GM15510 (cell line): ENCODE data around the gene KRTAP21-1.

Experiments
- POLR2A ChIP-seq: IDR thresholded peaks from 3 replicates; pipeline ENCODE4 v1.6.1; 2011; ENCODE audit warnings: borderline replicate concordance; ENCODE audit not compliant: insufficient read length; ENCODE audit errors: extremely low read depth

Gene KRTAP21-1

GRCh38 chr21:30714456-30714855 is 40.8 kb downstream of the KRTAP21-1 start:
- no peak for TF ChIP-seq POLR2A

- TF ChIP-seq POLR2A, result no peak
These were observed 41.5 kb downstream of the KRTAP21-1 start for GRCh38 chr21:30713766-30714165.

GRCh38 chr21:30710499-30710898 is 44.7 kb downstream of the KRTAP21-1 start:
- no peak for TF ChIP-seq POLR2A

- TF ChIP-seq POLR2A, result no peak
These were observed 47.8 kb downstream of the KRTAP21-1 start for GRCh38 chr21:30707409-30707808.
